GM04504 (cell line): Measurements from ENCODE around the gene IMPA2.

Experiments used
- DNase-seq: peaks from one replicate; pipeline ENCODE4 v3.0.0-alpha.2; 2012; ENCODE audit warnings: low read depth

The IMPA2 gene

DNA sequence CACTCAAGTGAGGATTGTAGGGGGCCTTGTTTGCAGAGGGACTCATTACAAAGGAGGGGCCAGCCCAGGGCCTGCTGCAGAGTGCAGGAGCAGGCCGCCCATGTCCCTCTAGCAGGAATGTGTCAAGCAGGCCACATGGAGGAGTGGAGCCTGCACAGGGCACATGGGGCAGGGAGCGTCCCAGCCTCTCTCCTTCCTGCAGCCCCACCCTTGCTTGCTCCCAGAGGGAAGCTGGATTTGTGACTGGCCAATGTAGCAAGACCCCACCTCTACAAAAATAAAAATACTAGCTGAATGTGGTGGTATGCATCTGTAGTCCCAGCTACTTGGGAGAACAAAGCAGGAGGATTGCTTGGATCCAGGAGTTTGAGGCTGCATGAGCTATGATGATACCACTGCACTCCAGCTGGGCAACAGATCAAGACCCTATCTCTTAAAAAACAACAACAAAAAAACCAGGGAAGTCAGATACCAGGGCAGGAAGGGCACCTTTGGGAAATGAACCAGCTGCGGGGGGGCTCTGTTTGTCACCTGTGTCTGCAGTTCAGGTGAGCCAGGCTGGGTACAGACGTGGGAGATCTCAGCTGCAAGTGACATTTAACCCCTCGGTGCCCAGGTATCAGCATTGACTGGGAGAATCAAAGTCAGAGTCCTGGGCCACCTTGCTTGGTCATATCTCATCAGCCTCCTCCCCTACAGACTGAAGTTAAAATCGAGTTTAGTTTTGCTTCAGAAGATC is 27.7 kb downstream of the IMPA2 start:
- DNase-seq: no peak

DNA sequence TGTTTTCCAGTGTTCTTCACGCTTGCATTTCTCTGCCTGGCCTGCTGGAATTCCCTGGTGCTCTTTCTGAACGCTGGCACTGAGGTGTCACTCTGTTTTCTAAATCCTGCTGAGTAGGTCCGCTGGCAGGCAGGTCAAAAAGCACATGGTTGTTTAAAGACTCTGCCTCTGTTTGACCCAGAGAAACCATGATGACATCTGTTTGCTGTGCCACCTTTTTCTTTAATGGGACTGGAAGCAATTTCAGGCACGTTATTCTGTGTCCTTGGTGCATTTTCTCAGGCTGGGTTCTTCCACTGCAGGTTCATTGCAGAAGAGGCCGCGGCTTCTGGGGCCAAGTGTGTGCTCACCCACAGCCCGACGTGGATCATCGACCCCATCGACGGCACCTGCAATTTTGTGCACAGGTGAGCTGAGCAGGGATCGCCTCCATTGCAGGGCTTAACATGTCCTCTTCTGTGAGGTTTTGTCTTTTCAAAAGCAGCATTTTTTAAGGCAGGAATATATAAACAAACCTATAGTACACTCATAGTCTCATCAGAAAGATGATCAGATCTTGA is 28.4 kb downstream of the IMPA2 start:
- no peak for DNase-seq

DNA sequence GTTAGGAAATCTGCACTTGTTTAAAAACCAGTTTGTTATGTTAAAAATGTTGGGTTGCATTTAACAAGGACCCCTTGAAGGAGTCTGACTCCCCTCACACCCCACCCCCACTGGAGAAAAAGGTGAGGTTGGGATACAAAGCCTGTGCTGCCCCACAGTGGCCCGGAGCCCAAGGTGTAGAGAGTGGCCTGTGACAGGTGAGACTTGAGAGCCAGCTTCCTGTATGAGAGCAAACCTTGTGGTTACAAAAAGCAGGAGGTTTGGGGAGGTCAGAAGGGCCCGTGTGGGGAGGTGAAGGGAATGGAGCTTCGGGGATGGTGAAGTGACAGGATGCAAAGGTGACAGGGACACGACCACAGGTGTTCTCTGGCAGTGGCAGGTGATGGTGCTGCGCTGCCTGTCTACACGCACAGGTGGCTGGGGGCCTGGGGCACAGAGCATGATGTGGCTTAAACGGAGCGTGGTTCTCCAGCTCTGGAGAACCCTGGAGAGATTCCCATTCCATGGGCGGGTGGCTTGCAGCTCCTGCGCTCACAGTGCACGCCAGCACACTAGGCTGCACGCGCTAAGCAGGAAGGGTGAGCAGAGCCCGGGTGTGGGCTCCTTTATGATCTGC is 29.0 kb downstream of the IMPA2 start:
- no peak for DNase-seq

DNA sequence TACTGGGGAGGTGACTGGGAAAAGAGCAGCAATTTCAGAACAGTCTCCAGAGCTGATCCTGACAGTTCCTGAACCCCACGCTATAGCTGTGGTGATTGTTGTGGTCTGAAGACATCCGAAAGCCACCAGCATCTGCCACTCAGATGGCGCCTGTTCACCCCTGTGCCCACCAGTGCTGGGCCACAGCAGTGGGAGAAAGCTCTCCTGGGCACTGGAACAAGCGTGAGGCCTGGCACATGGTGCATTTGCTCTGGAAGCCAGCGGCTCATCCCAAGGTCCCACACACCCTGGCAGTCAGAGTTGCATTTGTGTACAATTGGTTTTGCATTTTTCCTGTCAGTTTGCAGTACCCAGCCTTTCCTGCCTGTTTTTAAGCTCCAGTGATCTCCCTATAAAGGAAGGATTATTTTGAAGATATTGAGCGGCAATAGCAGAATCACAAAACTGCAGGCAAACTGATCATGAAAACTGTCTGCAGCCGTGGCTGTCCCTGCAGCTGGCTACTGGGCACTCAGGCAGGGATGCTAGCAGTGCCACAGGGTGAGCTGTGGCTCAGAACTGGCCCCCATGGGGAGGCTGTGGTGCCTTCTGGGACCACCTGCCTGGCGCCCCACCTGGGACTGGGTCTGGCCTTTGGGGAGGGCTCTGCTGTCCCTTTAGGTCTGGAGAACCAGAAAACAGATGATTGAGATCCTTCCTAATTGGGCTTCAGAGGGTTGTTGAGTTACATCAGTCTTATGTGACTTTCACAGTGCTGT is 30.1 kb downstream of the IMPA2 start:
- DNase-seq: no peak

DNA sequence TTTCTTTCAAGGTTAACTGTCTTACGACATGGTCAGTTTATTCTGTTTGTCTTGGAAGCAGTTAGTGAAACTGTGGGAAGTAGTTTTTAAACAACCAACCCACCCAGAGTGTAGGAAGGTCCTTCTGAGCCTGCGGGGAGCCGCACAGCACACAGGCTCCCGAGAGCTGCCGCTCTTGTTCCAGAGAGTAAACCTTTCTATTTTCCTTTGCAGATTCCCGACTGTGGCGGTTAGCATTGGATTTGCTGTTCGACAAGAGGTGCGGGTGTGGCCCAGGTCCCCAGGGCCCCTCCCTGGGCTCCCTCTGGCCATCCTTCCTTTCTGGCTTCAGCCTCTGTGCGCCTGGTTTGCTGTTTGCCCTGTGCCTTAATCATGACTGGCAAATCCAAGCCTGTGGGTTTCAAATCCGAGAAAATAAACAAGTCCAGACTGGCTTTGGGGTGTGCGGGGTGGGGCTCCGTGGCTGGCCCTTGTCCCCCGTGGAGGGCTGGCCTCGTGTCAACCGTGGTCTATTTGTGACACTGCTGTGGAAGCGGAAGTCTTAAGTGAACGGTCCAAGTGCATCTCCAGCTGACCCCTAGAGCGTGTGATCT is 30.7 kb downstream of the IMPA2 start:
- no peak for DNase-seq

DNA sequence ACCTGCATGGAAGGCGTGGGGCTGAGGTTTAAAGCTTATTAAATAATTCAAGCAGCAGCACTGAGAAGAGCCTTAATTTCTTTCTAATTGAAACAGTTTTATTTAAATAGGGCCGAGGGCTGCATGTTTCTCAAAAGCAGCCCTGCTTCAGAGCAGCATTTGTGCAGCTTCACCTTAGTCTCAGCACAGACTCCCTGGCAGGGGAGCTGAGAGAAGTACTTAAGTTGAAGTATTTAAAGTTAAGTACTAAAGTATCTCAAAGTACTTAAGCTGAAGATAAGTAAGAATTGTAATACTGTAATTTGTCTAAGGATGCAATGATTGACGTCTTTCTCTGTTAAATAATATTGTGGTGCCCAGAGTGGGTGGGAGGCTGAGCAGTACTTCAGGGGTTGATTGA is 31.4 kb downstream of the IMPA2 start:
- no peak for DNase-seq

DNA sequence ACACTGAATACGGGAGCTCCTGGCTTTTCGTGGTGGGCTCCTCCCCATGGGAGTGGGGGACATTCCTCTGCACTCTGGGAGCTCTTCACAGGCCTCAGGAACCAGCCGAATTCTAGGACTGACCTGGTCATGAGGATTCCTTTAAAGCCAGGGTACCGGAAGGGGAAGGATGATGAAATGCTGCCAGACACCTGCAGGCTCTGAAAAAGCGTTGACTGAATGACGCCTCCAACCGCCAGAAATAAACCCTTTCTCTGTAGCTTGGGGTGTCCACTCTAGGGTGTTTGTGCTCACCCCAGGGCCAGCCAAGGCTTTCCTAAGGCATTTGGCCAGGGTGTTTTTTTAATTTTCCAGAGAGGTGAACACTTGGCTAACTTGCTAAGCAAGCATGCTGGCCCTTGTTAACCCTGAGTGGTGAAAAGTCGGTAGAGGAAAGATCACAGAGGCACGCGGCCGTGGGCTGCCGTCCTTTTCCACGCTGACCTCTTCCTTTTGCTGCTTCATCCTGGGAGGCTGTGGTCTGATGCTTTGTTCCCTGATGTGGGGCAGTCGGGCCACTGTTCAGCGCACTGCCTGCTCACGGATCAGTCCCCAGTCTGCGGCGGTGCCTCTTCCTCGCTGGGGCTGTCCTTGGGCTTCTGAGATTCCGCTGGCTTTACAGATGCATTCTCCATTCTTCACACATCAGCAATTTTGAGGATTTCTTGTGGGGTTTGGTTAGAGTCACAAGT is 32.0 kb downstream of the IMPA2 start:
- DNase-seq: no peak

DNA sequence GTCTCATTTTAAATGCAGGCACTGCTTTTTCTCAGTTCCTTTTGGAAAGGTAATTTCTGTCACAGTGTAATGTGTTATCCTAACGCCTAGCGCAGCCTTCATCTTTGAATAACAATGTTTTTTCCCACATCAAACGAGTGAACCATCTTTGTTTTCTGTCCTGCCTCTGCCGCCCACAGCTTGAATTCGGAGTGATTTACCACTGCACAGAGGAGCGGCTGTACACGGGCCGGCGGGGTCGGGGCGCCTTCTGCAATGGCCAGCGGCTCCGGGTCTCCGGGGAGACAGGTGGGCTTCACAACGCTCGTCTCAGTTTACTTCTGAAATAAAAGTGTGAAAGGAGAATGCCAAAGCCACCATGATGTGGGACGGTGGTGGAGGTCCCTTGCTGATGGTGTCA is 32.8 kb downstream of the IMPA2 start:
- no peak for DNase-seq

DNA sequence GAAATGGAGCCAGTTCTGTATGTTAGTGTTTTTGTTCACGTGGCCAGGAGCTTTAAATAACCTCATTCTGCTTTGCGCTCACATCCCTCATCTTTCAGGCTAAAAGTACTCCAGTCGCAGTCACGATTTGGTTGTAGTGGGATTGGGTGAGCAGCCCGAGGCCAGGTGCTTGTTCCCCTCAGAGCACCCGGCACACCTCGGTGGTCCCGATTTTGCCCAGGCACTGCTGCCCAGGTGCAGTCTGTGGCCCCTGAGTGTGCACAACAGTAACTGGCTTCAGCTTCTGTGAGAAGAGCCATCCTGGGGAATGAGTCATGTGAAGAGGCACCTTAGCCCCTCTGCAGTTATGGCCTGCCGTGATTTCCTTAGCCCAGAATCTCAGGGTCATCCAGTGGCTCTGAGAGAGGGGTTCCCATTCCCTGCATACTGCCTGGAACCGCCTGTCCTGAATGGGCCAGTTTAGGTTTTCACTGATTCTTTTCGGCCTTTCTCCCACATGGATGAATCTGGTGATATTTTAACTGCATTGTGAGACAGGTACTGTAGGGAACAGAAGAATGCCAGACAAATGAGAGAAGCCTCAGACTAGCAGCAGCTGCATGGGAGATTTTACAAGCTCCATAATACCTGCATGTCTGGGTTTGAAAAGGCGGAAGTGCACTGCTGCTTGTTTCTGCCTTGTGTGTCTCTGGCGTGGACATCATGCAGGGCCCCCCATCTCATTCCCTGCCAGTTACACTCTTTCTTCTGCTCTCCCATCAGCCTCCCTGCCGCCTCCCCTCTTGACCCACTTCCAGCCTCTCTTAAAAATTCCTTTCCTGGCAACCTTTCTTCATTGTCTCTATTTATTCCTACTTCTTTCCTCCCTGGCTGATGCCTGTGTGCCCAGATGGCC is 33.5 kb downstream of the IMPA2 start:
- DNase-seq: no peak

DNA sequence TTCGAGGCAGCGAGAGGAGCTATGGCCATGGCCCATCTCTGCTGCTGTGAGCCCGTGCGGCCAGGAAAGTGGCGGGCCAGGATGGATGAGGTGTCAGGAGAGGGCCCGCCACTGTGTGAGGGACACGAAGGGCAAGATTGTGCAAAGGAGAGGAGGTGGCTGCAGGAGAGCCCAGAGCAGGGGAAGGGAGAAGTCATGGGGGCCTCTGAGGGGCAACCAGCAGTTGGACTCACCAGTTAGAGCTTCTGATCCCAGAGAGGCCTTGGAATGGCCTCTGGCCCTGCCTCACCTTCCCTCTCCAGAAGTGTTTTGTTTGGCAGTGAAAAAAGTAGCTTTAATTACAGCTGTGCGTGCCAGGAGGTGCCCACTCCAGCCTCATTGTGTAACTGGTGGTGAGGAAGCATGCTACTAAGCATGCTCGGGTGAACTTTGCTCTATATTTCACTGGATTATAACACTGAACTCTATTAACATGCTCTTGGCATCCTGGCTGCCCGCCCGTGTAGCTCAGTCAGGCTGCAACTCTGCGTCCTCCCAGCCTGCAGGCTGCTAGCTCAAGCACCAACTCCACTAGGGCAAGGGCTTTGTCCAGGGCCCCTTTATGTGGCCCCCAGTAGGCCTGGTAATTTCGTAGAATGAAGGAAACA is 34.2 kb downstream of the IMPA2 start:
- no peak for DNase-seq

DNA sequence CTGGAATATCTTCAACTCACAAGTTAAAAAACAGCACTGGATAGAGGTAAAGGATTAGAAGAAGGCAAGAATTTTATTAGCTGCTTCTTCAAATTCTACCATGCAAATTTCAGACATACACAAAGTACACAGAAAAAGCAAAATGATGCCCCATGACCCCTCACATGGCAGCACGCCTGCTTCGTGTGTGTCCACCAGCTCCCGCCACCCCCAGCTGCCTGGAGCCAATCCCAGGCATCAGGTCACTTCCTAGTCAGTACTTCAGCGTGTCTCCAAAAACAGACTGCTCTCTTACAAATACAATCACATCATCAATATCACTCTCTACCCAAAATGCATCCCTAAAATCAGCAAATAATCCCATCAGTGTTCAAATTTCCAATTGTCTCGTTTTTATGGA is 35.8 kb downstream of the IMPA2 start:
- no peak for DNase-seq

DNA sequence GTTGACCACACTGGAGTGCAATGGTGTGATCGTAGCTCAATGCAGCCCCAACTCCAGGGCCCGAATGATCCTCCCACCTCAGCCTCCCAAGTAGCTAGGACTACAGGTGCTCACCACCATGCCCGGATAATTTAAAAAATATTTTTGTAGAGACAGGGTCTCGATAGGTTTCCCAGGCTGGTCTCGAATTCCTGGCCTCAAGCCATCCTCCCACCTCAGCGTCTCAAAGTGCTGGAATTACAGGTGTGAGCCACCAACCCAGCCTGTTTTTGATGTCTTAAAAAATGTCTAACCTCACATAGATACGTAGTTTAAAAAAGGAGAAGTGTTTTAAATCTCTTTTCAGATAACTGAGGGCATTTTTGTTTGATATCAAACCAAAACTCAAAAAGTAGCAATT is 37.6 kb downstream of the IMPA2 start:
- no peak for DNase-seq

DNA sequence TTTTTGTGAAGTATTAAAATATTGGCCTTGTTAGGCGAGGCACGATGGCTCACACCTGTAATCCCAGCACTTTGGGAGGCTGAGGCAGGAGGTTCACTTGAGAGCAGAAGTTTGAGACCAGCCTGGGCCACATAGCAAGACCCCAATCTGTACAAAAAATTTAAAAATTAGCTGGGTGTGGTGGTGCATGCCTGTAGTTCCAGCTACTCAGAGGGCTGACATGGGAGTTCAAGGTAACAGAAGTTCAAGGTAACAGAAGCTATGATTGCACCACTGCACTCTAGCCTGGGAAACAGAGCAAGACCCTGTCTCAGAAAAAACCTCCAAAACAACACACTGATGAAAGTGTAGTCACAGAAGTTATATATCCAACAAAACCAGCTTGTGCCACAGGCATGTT is 39.8 kb downstream of the IMPA2 start:
- no peak for DNase-seq

DNA sequence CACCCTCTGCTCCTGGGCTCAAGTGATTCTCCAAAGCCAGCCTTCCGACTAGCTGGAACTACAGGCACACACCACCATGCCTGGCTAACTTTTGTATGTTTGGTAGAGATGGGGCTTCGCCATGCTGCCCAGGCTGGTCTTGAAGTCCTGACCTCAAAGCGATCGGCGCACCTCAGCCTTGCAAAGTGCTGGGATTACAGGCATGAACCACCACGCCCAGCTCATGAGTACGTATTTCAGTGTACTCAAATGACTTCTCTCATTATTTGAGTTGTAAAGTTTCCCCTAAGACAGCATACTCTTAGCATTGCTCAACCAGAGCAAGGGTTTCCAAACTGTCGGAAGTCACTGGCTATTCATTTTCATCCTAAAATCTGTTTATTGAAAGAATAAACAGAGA is 40.3 kb downstream of the IMPA2 start:
- DNase-seq: no peak

DNA sequence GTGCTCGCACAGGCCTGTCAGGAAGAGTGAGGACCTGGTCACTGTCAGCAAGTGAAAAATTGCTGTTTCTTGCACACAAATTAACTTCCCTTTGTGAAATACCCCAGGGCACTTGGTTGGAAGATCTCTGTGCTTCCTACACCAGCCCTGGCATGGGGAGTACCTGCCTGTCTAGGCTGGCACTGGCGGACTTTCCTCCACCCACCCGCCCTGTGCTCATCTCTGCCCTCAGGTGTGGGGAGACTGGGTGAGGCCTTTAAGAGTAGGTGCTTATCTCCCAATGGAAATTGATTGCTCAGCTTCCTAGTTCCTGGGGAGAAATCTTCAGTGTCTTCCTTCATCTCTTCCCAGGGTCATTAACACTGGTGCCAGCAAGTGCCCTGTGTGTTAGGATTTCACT is 42.1 kb downstream of the IMPA2 start:
- DNase-seq: no peak

DNA sequence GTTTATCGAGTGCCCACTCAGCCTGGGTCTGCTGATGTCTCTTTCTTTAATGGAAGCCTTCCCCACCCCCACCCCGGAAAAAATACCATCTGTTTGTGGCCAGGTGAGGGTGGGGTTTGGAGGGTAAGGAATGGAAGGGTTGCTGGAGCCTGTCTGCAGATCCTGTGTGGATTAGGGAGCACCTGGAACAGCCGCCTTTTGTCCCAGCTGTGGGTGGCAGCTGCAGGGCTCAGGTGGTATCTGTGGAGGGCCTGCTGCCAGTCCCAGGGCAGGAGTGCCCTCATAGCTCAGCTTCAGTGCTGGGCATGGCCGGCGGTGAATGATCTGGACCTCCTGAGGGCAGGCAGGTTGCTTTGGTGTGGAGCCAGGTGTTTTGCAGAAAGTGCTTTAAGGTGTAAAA is 45.3 kb downstream of the IMPA2 start:
- no peak for DNase-seq

DNA sequence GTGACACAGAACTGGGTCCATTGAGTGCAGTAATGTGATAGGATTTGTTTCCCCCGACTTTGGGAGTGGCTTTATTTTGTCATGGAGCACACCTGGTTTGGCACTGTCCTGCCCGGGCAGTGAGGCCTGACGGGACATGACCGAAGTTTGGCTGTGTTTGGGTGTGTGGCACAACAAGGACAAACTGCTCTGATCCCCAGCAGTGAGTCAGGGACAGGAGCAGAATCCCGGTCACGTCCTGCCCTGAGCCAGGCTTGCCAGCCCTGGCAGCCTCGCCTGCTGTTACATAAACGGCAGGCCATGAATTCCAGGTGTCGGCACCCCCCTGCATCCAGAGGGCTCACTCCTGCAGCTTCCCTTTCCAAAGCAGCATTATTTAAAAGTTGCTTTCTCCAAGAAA is 45.7 kb downstream of the IMPA2 start:
- no peak for DNase-seq

DNA sequence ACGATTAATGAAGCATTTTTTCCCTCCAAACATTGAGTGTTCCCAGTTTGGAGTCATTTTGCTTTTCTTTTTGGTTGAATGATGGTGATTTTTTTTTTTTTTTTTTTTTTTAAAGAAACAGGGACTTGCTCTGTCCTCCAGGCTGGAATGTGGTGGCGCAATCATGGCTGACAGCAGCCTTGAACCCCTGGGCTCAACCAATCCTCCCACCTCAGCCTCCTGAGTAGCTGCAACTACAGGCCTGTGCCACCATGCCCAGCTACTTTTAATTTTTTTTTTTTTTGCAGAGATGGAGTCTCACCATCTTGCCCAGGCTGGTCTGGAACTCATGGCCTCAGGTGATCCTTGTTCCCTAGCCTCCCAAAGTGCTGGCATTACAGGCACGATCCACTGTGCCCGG is 46.2 kb downstream of the IMPA2 start:
- no peak for DNase-seq

DNA sequence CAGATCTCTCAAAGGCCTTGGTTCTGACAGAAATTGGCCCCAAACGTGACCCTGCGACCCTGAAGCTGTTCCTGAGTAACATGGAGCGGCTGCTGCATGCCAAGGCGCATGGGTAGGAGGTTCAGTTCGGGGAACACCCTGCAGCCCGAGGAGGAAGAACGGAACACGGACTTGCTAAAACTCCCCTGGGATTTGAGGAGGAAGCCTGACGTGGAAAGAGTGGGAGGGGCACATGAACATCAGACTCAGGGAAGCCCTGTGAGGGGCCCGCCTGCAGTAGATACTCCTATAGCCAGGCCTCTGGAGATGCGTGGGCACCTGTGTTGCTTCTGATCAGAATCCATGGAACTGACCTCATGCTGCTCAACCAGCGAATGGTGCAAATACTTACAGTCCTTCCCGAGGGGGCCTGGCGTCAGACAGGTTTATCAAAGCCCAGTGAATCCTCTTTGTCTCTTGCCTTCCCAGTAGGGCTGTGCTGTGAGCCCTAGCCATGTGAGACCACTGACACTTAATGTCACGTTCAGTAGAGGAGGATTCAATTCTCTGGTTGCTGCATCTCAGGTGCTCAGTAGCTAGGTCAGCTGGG is 46.8 kb downstream of the IMPA2 start:
- DNase-seq: no peak

DNA sequence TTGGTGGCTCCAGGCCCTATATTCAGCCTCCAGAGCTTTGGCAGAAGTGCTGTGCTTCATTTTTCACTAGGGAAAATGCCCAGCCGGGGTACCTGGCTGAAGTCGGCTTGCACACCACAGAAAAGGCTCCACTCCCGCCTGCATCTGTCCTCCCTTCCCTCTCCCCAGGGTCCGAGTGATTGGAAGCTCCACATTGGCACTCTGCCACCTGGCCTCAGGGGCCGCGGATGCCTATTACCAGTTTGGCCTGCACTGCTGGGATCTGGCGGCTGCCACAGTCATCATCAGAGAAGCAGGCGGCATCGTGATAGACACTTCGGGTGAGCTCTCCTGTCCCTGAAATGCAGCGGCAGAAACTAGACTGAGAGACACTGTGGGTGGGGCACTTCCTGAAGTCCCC is 47.4 kb downstream of the IMPA2 start:
- DNase-seq: no peak
